GM21515 (cell line): Measurements from ENCODE around the gene CHP2.
"Not testable (repeated sequence)": the region's sequence is repeated elsewhere in the genome, so short reads cannot be mapped to it uniquely, and the experiment has no call there.

ENCODE experiments used
- ATAC-seq: cut with Tn5 transposase; IDR thresholded peaks from one replicate; pipeline ENCODE4 v1.9.1; 2021; ENCODE audit not compliant: unreplicated experiment

Gene CHP2

GRCh38 chr16:23754594-23755483 is at the start of gene CHP2:
CHP2 (plus strand) TSS chr16:23755026; CDS start chr16:23755050, 24 bp downstream.
- ATAC-seq = no peak

GRCh38 chr16:23705517-23705902 is 49.3 kb upstream of the CHP2 start:
- ATAC-seq = no peak

GRCh38 chr16:23706439-23706838 is 48.4 kb upstream of the CHP2 start:
- no peak for ATAC-seq

- no peak for ATAC-seq
These were observed 45.3 kb upstream of the CHP2 start for GRCh38 chr16:23709536-23709935.

- ATAC-seq = no peak
These were observed 44.8 kb upstream of the CHP2 start for GRCh38 chr16:23710008-23710407.

GRCh38 chr16:23710504-23710903 is 44.3 kb upstream of the CHP2 start:
- ATAC-seq = no peak

GRCh38 chr16:23711785-23712184 is 43.0 kb upstream of the CHP2 start:
- no peak for ATAC-seq

GRCh38 chr16:23712976-23713375 is 41.9 kb upstream of the CHP2 start, which contains the start of gene ERN2:
ERN2 (minus strand) TSS chr16:23713222; CDS start chr16:23713187, 35 bp downstream.
- no peak for ATAC-seq

GRCh38 chr16:23716484-23716883 is 38.3 kb upstream of the CHP2 start:
- no peak for ATAC-seq

- not testable (repeated sequence) for ATAC-seq
These were observed 32.1 kb upstream of the CHP2 start for GRCh38 chr16:23722613-23723240.

- ATAC-seq = no peak
These were observed 30.6 kb upstream of the CHP2 start for GRCh38 chr16:23724096-23724784.

- no peak for ATAC-seq
These were observed 30.1 kb upstream of the CHP2 start for GRCh38 chr16:23724785-23725131.

GRCh38 chr16:23726710-23727109 is 28.1 kb upstream of the CHP2 start:
- ATAC-seq = no peak

- ATAC-seq = no peak
These were observed 26.7 kb upstream of the CHP2 start for GRCh38 chr16:23728112-23728477.

GRCh38 chr16:23729503-23730424 is 25.1 kb upstream of the CHP2 start:
- ATAC-seq = no peak

- ATAC-seq = no peak
These were observed 20.5 kb upstream of the CHP2 start for GRCh38 chr16:23734176-23734893.

GRCh38 chr16:23737423-23738028 is 17.3 kb upstream of the CHP2 start:
- not testable (repeated sequence) for ATAC-seq

- ATAC-seq = no peak
These were observed 15.3 kb upstream of the CHP2 start for GRCh38 chr16:23739516-23739915.

GRCh38 chr16:23741675-23742303 is 13.0 kb upstream of the CHP2 start:
- ATAC-seq = no peak
